Endothelial cell of umbilical vein (primary cell): ENCODE results near the gene COL4A1.

Source experiments
- CTCF ChIP-seq, 2 donors: IDR thresholded peaks; 1 replicate in 1 of 2; 2 replicates in 1 of 2; pipeline ENCODE4 v1.5.1; 2011; ENCODE audit warnings: low read length in 2 of 2, mild to moderate bottlenecking in 2 of 2, moderate library complexity in 2 of 2, control low read depth in 1 of 2, inconsistent platforms in 1 of 2, low read depth in 1 of 2; ENCODE audit not compliant: insufficient read depth in 1 of 2; ENCODE audit errors: extremely low read depth in 1 of 2
- EZH2 ChIP-seq: IDR thresholded peaks from 2 replicates; pipeline ENCODE4 v1.6.1; 2012; ENCODE audit warnings: borderline replicate concordance, low read depth, mild to moderate bottlenecking, moderate library complexity, low read length, inconsistent platforms; ENCODE audit not compliant: severe bottlenecking
- POLR2AphosphoS5 ChIP-seq: IDR thresholded peaks from 2 replicates; pipeline ENCODE4 v1.6.1; 2012; ENCODE audit warnings: low read depth, mild to moderate bottlenecking, control low read depth, low read length, moderate library complexity; ENCODE audit not compliant: insufficient read depth

GRCh38 chr13:110338441-110339101, 31.6 kb upstream of the COL4A1 start:
- TF ChIP-seq EZH2 (no peak), CTCF (IDR thresholded peaks at IDR 0.05; ENCODE audit: extremely low read depth in 1 of 2, insufficient read depth in 1 of 2, low read depth in 1 of 2, low read length in 2 of 2) (no peak), POLR2AphosphoS5 (no peak)
